ENCODE results near the gene PKP4. TPM values are rescaled to one million over a fixed set of nuclear protein-coding genes. Genes with fewer than 3 reads are reported as not detected.

PKP4 gene
- total and polyA plus RNA-seq, 2 of the 8 experiments (the other 6 are each of a cell fraction or from before 2014, with no cell fraction given), result 48.2 to 88.0 TPM

DNA sequence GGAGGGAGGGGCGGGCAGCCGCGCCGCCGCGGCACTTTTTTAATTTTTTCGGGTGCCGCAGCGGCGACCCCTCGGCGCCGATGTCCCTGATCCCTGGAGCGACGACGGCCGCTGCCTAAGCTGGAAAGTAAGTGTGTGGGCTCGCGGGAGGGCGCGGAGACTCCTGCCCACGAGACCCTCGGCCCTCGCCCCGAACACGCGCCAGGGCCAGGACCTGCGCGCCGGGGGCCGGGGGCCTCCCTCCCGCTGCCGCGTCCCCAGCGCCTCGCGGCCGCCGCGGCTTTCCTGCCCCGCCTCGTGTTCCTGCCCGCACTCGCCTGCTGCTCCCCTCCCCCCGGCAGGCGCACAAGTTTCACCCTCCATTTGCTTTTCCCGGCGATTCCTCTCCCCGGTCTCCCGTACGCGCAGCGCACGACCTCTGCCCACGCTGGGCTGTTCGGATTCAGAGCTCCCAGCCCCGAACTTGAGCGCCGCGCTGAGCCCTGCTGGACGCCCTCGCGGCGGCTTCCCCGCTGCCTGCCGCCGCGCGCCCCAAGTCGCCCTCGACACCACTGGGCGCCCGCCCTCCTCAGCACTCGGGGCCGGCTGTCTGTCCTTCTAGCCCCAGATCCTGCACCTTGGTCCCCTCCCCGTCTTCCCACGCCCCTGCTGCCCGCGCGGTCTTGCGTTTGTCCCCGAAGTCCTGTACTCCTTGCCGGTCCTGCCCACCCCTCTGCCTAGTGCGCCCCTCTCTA lies 507 bp downstream of the PKP4 start (continued):
- TF ChIP-seq, protein P1, sequence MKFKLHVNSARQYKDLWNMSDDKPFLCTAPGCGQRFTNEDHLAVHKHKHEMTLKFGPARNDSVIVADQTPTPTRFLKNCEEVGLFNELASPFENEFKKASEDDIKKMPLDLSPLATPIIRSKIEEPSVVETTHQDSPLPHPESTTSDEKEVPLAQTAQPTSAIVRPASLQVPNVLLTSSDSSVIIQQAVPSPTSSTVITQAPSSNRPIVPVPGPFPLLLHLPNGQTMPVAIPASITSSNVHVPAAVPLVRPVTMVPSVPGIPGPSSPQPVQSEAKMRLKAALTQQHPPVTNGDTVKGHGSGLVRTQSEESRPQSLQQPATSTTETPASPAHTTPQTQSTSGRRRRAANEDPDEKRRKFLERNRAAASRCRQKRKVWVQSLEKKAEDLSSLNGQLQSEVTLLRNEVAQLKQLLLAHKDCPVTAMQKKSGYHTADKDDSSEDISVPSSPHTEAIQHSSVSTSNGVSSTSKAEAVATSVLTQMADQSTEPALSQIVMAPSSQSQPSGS (IDR thresholded peaks at IDR 0.05; ENCODE audit: low read length), result no peak
- TF ChIP-seq KDM1A (IDR thresholded peaks at IDR 0.05; ENCODE audit: borderline replicate concordance, low read length) (no peak), YY1 (IDR thresholded peaks at IDR 0.05; ENCODE audit: low read depth, low read length) (no peak), SUZ12 (IDR thresholded peaks at IDR 0.05; ENCODE audit: low read length) (no peak), CBX5 (IDR thresholded peaks at IDR 0.05; ENCODE audit: low read depth, low read length) (no peak), ZNF274 (IDR thresholded peaks at IDR 0.05; ENCODE audit: borderline replicate concordance, extremely low read depth, low read length) (no peak), HDAC2 (IDR thresholded peaks at IDR 0.05; ENCODE audit: borderline replicate concordance in 1 of 2, low read depth in 2 of 2, low read length in 2 of 2) (peak; percentile 3 to 87; a peak in 1 of 4 replicates), TAF7 (optimal IDR thresholded peaks at IDR 0.05; ENCODE audit: borderline replicate concordance, low read depth, low read length) (no peak), KDM4A (IDR thresholded peaks at IDR 0.05; ENCODE audit: low read depth, low read length, severe bottlenecking) (peak; percentile 42), SP1 (IDR thresholded peaks at IDR 0.05; ENCODE audit: low read depth, low read length) (no peak), ASH2L (IDR thresholded peaks at IDR 0.05; ENCODE audit: low read length) (peak; percentile 19), SIN3A (conservative IDR thresholded peaks at IDR 0.05 in 1 of 2, IDR thresholded peaks at IDR 0.05 in 1 of 2; ENCODE audit: low read depth in 1 of 2, low read length in 2 of 2) (no peak), NANOG (IDR thresholded peaks at IDR 0.05; ENCODE audit: insufficient read depth, low read depth, low read length, poor library complexity, severe bottlenecking) (no peak), RXRA (IDR thresholded peaks at IDR 0.05; ENCODE audit: insufficient read depth, low read depth, low read length) (no peak), PHF8 (conservative IDR thresholded peaks at IDR 0.05; ENCODE audit: low read depth, low read length) (peak; percentile 69; the same call in 1 of the 2 replicates), BCL11A (IDR thresholded peaks at IDR 0.05; ENCODE audit: low read depth in 2 of 2, low read length in 2 of 2) (no peak), BRCA1 (IDR thresholded peaks at IDR 0.05; ENCODE audit: low read depth, low read length) (no peak)
- TF ChIP-seq, protein P2, sequence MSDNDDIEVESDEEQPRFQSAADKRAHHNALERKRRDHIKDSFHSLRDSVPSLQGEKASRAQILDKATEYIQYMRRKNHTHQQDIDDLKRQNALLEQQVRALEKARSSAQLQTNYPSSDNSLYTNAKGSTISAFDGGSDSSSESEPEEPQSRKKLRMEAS (IDR thresholded peaks at IDR 0.05), result peak; percentile 90
- TF ChIP-seq, protein P3, sequence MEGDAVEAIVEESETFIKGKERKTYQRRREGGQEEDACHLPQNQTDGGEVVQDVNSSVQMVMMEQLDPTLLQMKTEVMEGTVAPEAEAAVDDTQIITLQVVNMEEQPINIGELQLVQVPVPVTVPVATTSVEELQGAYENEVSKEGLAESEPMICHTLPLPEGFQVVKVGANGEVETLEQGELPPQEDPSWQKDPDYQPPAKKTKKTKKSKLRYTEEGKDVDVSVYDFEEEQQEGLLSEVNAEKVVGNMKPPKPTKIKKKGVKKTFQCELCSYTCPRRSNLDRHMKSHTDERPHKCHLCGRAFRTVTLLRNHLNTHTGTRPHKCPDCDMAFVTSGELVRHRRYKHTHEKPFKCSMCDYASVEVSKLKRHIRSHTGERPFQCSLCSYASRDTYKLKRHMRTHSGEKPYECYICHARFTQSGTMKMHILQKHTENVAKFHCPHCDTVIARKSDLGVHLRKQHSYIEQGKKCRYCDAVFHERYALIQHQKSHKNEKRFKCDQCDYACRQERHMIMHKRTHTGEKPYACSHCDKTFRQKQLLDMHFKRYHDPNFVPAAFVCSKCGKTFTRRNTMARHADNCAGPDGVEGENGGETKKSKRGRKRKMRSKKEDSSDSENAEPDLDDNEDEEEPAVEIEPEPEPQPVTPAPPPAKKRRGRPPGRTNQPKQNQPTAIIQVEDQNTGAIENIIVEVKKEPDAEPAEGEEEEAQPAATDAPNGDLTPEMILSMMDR (IDR thresholded peaks at IDR 0.05; ENCODE audit: control extremely low read depth in 1 of 3, insufficient read depth in 1 of 3, low read depth in 1 of 3, low read length in 3 of 3), result no peak
